ENCODE results near the gene CTNNBIP1. TPM values are rescaled to one million over a fixed set of nuclear protein-coding genes. Genes with fewer than 3 reads are reported as not detected.

CTNNBIP1 gene
- total and polyA plus RNA-seq, 2 donors from 2014 or later: 21.9 to 26.4 TPM

DNA sequence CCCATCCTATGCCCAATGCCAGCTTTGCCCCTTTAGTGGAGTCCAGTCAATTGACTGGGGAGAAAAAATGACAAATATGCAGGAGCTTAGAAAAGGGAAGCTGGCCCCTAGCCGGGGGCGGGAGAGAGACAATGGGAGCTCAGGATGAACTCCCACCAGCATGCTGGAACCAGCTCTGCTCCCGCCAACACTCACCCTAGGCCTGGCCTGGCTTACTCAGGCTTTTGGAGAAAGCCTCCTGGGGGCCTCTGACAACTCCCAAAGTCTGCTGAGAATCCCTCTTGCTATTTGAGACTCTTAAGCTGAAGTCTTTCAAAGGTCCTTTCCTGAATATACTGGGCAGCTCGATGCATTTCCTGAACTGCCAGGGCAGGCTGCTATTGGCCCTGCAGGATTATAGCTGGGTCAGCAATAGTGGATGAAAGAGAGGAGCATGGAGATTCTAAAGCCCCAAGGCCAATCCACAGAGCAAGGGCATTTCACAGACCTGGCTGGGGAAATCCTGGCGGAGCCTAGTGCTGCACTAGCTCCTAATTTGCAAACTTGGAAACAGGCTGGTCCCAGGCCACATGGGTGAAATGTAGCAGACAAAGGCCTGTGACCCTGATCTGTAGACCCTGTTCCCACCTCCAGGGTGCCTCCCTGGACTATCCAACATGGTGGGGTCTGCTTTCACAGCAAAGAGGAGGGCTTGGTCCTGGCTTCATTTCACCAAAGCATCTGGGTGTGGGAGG lies 50.6 kb downstream of the CTNNBIP1 start:
- no peaks in the 10 kb centered on the region for H3K27me3 ChIP-seq (ENCODE audit: control insufficient read depth, insufficient read depth, low read length)
- intact Hi-C loops (cut with DNase I): loop anchor here (10.0 kb wide), 2 partner anchors 75 to 135 kb away; no protein-coding TSS in a partner anchor
- peaks cover 0 to 2% (median 0%) of the 10 kb centered on the region in 3 donors for H3K36me3 ChIP-seq (ENCODE audit: control insufficient read depth in 2 of 3, insufficient read depth in 3 of 3, low read length in 3 of 3)
- TF ChIP-seq, protein P1, sequence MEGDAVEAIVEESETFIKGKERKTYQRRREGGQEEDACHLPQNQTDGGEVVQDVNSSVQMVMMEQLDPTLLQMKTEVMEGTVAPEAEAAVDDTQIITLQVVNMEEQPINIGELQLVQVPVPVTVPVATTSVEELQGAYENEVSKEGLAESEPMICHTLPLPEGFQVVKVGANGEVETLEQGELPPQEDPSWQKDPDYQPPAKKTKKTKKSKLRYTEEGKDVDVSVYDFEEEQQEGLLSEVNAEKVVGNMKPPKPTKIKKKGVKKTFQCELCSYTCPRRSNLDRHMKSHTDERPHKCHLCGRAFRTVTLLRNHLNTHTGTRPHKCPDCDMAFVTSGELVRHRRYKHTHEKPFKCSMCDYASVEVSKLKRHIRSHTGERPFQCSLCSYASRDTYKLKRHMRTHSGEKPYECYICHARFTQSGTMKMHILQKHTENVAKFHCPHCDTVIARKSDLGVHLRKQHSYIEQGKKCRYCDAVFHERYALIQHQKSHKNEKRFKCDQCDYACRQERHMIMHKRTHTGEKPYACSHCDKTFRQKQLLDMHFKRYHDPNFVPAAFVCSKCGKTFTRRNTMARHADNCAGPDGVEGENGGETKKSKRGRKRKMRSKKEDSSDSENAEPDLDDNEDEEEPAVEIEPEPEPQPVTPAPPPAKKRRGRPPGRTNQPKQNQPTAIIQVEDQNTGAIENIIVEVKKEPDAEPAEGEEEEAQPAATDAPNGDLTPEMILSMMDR (IDR thresholded peaks at IDR 0.05; ENCODE audit: borderline replicate concordance, extremely low read depth, insufficient read depth): no peak
- no peak overlapping the region for H3K27ac ChIP-seq (ENCODE audit: low read depth in 2 of 2, low read length in 2 of 2)
- DNase-seq (no peak), FAIRE-seq (no peak)
- H3K4me3 ChIP-seq (ENCODE audit: low read length in 3 of 3): no peak overlapping the region
- H3K9ac ChIP-seq (ENCODE audit: low read length in 3 of 3): no peak overlapping the region
- H3K4me1 ChIP-seq (ENCODE audit: control insufficient read depth in 2 of 3, insufficient read depth in 2 of 3, low read depth in 1 of 3, low read length in 3 of 3): peaks cover 0 to 2% (median 0%) of the 10 kb centered on the region in 3 donors
- no peaks in the 10 kb centered on the region for H3K9me3 ChIP-seq (ENCODE audit: control insufficient read depth in 2 of 3, insufficient read depth in 1 of 3, low read length in 3 of 3)

DNA sequence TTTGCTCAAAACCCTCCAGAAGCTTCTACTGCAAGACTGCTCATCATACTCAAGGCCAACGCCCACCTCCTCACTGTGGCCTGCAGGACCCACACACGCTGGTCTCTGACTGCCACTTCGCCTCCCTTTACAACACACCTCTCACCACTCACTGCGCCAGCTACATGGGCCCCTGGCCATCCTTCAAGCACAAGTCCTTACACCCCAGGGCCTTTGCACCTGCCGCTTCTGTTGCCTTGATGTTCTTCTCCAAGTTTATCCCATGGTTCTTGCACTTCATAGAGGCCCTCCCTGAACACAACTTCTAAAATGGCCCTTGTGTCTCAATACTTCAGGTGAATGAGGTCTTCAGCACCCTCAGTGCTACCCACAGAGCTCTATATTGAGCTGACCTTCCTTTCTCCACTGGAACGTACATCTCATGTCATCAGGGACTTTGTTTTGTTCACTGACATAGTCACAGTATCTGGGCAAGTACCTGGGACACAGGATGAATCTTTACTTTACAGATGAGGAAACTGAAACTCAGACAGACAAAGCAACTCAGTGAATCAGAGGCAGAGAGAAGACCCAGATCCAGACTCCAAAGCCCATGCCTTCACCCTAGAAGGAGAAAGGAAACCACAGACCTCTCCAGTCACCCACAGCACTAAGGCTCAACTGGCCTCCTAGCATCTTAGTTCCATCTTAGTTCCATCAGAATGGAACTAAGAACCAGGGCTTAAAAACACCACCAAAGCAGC lies 51.6 kb downstream of the CTNNBIP1 start:
- H3K36me3 ChIP-seq (ENCODE audit: control insufficient read depth in 2 of 3, insufficient read depth in 3 of 3, low read length in 3 of 3): peaks cover 0 to 2% (median 0%) of the 10 kb centered on the region in 3 donors
- H3K9ac ChIP-seq (ENCODE audit: low read length in 3 of 3): no peak overlapping the region
- FAIRE-seq: no peak
- intact Hi-C loops (cut with DNase I): no loop called here
- TF ChIP-seq, protein P1 (IDR thresholded peaks at IDR 0.05; ENCODE audit: borderline replicate concordance, extremely low read depth, insufficient read depth): no peak
- H3K27me3 ChIP-seq (ENCODE audit: control insufficient read depth, insufficient read depth, low read length): no peaks in the 10 kb centered on the region
- no peak overlapping the region for H3K4me3 ChIP-seq (ENCODE audit: low read length in 3 of 3)
- no peak for DNase-seq
- H3K9me3 ChIP-seq (ENCODE audit: control insufficient read depth in 2 of 3, insufficient read depth in 1 of 3, low read length in 3 of 3): no peaks in the 10 kb centered on the region
- peaks cover 0 to 2% (median 0%) of the 10 kb centered on the region in 3 donors for H3K4me1 ChIP-seq (ENCODE audit: control insufficient read depth in 2 of 3, insufficient read depth in 2 of 3, low read depth in 1 of 3, low read length in 3 of 3)
- no peak overlapping the region for H3K27ac ChIP-seq (ENCODE audit: low read depth in 2 of 2, low read length in 2 of 2)

- H3K4me3 ChIP-seq (ENCODE audit: low read length in 3 of 3): no peak overlapping the region
- H3K9ac ChIP-seq (ENCODE audit: low read length in 3 of 3): no peak overlapping the region
- H3K27me3 ChIP-seq (ENCODE audit: control insufficient read depth, insufficient read depth, low read length): no peaks in the 10 kb centered on the region
- no peaks in the 10 kb centered on the region for H3K4me1 ChIP-seq (ENCODE audit: control insufficient read depth in 2 of 3, insufficient read depth in 2 of 3, low read depth in 1 of 3, low read length in 3 of 3)
- H3K9me3 ChIP-seq (ENCODE audit: control insufficient read depth in 2 of 3, insufficient read depth in 1 of 3, low read length in 3 of 3): no peaks in the 10 kb centered on the region
- DNase-seq: no peak
- no peaks in the 10 kb centered on the region for H3K36me3 ChIP-seq (ENCODE audit: control insufficient read depth in 2 of 3, insufficient read depth in 3 of 3, low read length in 3 of 3)
- H3K27ac ChIP-seq (ENCODE audit: low read depth in 2 of 2, low read length in 2 of 2): no peak overlapping the region
- intact Hi-C loops (cut with DNase I): no loop called here
- FAIRE-seq: no peak
- TF ChIP-seq, protein P1 (IDR thresholded peaks at IDR 0.05; ENCODE audit: borderline replicate concordance, extremely low read depth, insufficient read depth): no peak
These were observed 54.9 kb downstream of the CTNNBIP1 start for GRCh38 chr1:9855186-9855585.
